NCI-H460 (cell line): ENCODE measurements around the gene ADGB. TPM values are rescaled to one million over a fixed set of nuclear protein-coding genes. Genes with fewer than 3 reads are reported as not detected.

Experiments
- DNase-seq: peaks from one replicate; pipeline ENCODE4 v3.0.0-alpha.2; 2016; ENCODE audit warnings: low read depth; ENCODE audit errors: extremely low read depth
- total RNA-seq: library from RNA; depleted of rRNA; stranded (reverse); fragments of >200 nt; shearing (Covaris generic); gene quantifications from 2 replicates; pipeline ENCODE4 v1.2.3, GENCODE V29; 2014

Gene ADGB
- total RNA-seq, 1 experiment from 2014 or later = not detected

- DNase-seq = no peak
Observed at GRCh38 chr6:146620655-146621054, 21.9 kb downstream of the ADGB start.

DNA sequence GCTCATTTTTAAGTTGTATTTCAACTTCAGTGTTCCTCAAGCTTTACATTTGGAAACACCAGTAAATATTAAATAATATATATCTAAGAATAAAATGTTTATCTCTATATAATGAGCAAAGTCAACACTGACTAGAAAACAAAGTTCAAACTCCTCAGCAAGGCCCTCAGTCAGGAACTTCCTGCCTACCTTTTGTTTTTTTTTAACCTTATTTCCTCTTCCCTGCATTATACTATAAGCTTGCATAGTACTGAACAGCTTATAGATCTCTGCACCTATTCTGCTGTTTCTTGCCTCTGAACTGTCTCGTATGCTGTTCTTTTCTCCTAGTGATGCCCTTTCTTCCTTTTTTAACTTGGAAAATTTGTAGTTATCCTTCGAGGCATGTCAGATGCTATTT is 29.6 kb downstream of the ADGB start:
- DNase-seq = no peak

DNA sequence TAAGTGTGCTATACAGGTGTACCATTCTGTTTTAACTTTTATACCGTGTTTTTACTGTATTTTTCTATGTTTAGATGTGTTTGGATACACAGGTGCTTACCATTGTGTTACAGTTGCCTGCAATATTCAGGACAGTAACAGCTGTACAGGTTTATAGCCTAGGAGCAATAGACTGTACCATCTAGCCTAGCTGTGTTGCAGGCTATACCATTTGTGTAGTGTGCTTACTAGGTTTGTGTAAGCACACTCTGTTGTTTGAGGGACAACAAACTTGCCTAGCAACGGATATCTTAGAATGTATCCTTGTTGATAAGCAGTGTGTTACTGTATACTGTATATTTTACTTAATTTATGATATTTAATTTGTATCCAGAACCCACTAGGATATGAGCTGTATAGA is 35.2 kb downstream of the ADGB start:
- no peak for DNase-seq

DNA sequence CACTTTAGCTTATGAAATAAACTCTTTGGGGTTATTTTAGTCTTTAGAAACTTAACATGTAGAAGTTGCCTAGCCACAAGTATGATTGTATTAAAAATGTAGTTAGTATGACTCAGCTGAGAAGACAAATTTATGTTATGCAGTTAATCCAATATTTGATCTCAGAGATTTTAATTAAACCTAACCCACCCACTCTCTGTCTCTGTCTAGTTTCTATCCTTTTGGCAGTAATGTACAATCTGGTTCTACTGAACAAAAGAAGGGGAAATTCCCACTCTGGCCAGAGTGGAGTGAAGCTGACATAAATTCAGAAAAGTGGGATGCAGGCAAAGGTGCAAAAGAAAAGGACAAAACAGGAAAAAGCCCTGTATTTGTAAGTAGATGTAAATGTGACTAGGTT is 36.4 kb downstream of the ADGB start:
- DNase-seq = no peak

DNA sequence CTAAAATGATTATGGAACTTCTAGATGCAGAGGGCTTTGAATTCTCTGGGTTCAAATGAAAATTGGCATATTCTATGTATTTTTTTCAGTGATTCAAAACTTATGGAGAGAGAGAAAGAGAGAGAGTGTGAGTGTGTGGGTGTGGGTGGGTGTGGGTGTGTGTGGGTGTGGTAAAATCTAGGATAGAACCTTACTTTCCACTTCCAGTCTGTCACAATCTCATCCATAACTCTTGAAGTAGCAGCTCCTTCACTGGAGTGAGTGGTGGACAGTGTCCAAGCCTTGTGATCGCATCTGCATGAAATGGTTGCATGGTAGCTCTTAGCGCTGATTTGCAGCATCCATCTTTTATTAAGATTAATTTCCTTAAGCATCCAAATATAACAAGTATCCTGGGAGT is 37.7 kb downstream of the ADGB start:
- DNase-seq = no peak

DNA sequence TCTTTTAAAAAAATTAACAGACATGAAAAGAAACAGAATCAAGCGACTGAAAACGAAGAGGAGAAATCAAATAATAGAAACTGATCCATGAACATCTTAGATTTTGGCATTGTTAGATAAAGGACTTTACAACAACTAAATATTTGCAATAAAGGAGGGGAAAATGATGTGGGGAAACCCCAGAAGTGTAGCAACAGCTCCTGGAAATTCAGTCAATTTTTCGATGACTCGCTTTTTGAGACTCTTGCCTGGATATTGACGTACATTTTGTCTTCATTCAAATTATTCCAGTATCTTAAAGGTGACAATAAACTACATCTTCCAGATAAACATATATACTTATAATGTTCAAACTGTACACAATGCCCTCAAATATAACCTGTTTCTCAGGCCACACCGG is 44.1 kb downstream of the ADGB start:
- no peak for DNase-seq

GRCh38 chr6:146650799-146651481 is 52.2 kb downstream of the ADGB start:
- no peak for DNase-seq

DNA sequence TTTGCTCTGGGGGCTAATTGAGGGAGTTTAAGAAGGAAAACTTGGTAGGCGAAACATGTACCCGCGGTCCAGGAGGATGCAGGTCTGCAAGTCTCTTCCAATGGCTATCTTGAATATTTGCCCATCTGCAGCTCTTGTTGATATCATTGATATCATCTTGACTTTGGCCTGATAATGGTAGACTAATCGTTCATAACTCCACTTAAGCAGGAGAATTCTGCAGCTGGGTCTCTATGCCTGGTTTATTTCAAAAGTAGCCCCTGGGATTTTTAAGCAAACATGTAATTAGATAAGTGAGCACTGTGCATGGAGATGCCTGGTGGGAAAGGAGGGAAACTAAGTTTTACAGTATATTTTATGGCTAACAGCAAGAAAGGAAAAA is 52.7 kb downstream of the ADGB start:
- no peak for DNase-seq

DNA sequence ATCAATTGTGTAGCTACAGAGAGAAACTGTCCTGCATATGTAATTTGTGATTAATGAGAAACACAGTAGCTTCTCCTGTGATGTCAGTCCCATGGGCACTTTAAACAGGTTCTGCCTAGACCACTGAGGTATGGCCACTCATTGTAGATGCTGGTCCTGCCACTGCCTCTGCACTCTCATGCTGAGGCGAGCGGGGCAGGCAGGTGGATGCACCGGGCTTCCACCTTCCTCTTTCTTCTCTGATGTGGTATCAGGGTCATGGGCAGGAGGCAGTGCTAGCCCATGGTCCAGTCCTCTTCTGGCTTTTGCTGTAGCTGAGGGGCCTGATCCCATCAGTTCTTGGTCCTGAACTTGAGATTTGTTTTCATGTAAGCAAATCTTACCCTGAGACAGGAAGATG is 58.7 kb downstream of the ADGB start:
- no peak for DNase-seq

DNA sequence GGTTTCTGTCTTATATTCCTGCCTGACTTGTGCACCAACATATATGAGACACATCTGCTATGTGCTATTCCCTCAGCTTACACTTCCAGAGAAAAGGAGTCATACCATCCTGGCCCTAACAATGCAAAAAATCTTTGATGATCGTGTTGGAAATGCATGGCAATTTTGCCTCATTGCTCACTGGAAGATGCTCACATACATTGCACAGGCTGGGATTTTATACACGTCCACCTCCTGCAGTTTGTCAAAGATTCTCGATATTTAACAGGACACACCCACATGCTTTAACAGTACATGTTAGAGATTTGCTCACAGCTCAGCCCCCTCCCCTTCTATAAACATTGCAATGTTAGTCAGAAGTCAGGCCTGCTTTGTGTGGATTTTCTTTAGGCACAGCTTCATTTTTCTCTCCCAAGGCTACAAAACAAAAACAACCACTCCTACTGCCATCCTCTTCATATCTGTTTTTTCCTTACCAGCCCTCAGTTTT is 66.1 kb downstream of the ADGB start:
- DNase-seq = peak; percentile 40

- no peak for DNase-seq
Observed at GRCh38 chr6:146666909-146667308, 68.1 kb downstream of the ADGB start.

DNA sequence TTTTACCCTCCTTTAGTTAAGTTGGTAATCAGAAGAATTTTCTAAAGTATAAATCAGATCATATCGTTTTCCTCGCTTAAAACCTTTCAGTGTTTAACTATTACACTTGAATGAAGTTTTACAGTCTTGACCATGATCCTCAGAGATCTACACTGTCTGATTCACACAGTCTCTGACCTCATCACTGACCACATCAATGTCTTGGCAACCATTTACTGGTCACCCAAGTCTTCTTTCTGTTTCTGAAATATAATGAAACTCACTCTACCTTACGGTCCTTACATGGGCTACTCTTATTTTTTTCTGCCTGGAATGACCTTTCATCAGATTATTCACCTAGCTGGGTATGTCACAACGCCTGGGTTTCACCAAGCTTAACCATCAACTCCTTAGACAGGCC is 71.4 kb downstream of the ADGB start:
- no peak for DNase-seq

DNA sequence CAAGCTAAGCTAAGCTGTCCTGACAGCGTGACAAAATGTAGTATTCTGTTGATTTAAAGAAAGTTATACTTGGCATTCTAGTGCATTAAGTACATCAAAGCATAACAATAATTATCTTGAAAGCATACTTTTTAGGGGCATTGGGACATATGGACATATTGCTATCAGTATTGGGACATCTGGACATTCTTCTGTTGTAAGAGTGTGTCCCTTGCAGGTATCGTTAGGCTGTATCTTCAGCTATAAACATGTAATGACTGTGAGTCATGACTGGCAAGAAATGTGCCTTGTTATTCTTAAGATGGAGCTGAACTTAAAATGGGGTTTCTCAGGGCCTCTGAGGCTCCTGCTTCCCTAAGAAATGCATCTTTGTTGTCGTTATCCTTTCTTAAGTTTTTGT is 74.3 kb downstream of the ADGB start:
- DNase-seq = no peak

DNA sequence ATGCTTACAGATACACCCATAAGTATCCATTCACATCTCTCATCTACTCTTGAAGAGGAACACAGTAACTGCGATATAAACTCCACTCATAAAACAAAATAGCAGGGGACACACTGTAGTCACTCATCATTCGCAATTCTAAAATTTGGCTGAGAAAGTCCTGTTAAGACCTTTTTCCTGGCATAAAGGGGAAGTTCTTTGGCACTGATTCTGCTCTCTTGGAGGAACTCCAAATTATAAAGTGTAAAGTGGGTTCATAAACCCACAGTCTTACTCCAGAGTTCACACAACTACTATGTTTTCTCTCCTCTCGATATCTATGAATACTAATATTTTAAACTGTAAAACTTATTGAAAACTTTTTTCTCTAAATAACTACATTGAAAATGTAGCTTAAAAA is 80.6 kb downstream of the ADGB start:
- no peak for DNase-seq

- DNase-seq = no peak
Observed at GRCh38 chr6:146682919-146683318, 84.1 kb downstream of the ADGB start.

GRCh38 chr6:146689806-146690205 is 91.0 kb downstream of the ADGB start:
- no peak for DNase-seq

- DNase-seq = no peak
Observed at GRCh38 chr6:146693342-146693741, 94.6 kb downstream of the ADGB start.

DNA sequence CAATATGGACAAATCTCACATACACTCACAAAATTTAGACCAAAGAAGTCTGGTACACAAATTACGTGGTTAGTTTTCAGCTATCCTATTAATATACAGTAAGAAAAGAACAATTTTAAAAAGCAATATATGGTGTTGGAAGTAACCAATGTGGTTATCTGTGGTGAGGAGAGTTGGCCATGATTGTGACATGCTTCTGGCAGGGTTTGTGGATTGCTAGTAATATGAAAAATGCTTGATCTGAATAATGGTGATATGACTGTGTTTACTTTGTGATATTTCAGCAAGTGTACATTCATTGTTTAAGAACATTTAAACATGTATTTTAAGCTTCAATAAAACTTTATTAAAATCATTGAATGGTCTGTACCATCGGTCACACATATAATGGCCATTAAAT is 99.1 kb downstream of the ADGB start:
- DNase-seq = no peak

DNA sequence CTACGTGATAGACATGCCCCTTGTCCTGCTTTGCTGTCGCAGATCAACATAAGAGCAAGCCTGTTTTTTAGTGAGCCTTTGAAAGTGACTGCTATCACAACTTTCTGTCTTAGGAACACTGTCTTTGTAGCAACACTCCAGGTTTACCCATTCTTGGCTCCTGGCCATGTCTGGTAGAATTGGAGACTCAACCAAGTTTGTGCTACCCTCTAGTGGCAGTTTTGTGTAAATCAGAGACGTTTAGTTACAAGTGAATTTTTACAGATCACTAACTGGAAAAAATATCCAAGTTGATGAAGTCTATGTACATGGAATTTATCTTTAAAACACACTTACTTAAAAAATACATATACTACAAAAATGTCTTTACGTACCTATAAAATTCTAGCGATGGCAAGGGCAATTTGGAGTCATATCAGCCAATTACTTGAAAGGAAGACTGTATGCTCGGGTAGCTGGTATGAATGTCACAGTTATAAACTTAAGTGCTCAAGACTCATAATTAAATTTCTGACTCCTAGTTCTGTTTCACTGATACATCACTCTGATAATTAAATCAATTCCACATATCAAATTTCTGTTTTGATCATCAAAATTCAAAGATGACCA is 101.4 kb downstream of the ADGB start:
- peak; percentile 77 for DNase-seq

DNA sequence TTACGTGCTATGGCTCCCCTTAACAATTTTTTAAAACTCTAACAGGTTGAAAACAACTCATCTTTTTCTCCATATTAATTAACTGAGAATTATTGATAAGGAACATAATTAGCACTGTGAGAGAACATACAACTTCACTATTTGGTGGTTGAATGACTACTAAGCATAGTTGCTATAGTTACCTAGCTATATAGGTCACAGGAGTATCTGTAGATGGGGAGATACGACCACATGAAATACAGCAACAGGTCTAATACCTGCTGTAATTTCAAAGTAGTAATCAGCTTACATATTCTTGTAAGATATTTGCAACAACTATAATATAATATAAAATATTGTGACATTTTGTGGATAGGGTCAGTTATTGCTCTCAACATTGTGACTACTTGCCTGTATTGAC is 102.9 kb downstream of the ADGB start:
- no peak for DNase-seq

GRCh38 chr6:146709036-146709622 is 110.4 kb downstream of the ADGB start:
- DNase-seq = no peak

DNA sequence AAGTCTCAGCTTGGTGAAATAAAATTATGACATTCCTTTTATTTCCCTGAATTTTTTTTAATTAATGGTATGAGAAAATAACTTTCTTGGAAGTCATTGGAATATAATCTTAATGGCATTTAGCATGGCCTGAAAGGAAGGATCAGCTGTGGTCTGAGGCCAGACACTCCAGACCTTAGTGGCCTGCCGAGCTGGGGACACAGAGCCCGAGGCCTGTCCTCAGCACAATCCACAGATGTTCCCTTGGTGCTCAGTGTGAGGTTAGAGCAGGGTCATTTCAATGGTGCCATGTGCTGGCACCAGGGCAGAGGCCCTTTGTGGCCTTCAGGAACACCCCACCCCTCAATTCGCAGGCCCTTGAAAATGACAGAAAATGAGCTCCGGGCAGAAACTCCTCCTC is 120.6 kb downstream of the ADGB start:
- no peak for DNase-seq
